Measurements from ENCODE around the gene DACT3. TPM values are rescaled to one million over a fixed set of nuclear protein-coding genes. Genes with fewer than 3 reads are reported as not detected.
A peak's percentile ranks its signal among the peaks of the same experiment; 100 is the strongest.

DACT3 gene, protein sequence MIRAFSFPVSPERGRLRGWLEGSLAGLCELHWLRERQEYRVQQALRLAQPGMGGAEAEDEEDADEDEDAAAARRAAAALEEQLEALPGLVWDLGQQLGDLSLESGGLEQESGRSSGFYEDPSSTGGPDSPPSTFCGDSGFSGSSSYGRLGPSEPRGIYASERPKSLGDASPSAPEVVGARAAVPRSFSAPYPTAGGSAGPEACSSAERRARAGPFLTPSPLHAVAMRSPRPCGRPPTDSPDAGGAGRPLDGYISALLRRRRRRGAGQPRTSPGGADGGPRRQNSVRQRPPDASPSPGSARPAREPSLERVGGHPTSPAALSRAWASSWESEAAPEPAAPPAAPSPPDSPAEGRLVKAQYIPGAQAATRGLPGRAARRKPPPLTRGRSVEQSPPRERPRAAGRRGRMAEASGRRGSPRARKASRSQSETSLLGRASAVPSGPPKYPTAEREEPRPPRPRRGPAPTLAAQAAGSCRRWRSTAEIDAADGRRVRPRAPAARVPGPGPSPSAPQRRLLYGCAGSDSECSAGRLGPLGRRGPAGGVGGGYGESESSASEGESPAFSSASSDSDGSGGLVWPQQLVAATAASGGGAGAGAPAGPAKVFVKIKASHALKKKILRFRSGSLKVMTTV
- 10 to 100 TPM in 1 of 3 donors, 1 to 10 TPM in 2; 1.9 to 60.9 (median 3.4) TPM for total RNA-seq
- long read RNA-seq, donor 1, transcript DACT3-202 (4 exons, 2,834 nt) = major isoform, 52 of 117 reads
- long read RNA-seq, donor 1, partial matches to known transcripts = 29 of 117 reads
- long read RNA-seq, donor 1, other reads (novel, unspliced or antisense) = 31 of 117 reads
- long read RNA-seq, donor 2 = 0 reads

DNA sequence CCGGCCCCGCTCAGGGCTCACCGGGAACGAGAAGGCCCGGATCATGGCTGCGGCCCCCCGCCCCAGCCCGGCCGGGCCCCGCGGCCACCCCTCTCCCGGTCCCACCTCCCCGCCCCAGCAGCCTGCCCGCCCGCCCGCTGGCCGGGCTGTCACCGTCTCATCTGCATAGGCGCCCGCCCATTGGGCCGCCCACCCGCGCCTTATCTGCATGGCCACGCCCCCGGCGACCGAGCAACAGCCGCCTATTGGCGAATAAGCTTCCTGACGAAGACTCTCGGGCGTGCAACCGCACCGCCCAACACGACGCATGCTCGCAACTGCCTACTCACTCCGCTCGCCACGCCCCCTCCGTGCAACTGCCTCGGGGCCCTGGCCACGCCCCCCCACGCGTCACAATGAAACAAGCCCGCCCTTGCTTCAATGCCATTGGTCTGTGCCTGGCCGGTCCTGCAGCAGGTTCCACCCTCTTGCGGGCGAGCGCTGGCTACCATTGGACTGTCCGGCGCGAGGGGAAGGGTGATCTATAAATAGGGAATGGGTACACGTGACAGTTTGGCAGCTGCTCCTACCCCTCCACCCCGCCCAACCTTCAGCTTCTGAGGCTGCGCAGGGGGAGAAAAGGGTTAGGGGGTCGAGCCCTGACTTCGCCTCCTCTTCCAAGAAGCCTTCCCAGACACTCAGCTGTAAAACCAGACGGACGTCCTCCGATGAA lies at the start of gene DACT3:
TSS of gene DACT3 (minus strand) at position 163 of the 712 bp plus-strand sequence. CDS start at position 45, 118 bp downstream.
- DNase-seq (peak; percentile 100), ATAC-seq (peak; percentile 96)
- TF ChIP-seq CTCF (IDR thresholded peaks at IDR 0.05) = no peak
- intact Hi-C loops (cut with DNase I, micrococcal nuclease) = loop anchor here (2.0 to 5.0 kb wide), 2 partner anchors 44 to 46 kb away; no protein-coding TSS in a partner anchor
- Histone ChIP-seq H3K9me3 (peaks cover 2% of the 10 kb centered on the region), H3K36me3 (ENCODE audit: low read depth) (peaks cover 4% of the 10 kb centered on the region), H3K4me3 (peak within 1 kb of the TSS; percentile 26), H3K4me1 (ENCODE audit: low read depth) (peaks cover 16% of the 10 kb centered on the region)

GRCh38 chr19:46710687-46711086 lies 49.7 kb upstream of the DACT3 start:
- DNase-seq (peak in 1 of 3 donors; percentile 52), ATAC-seq (no peak)
- intact Hi-C loops (cut with DNase I, micrococcal nuclease) = no loop called here
- no peak for TF ChIP-seq CTCF (IDR thresholded peaks at IDR 0.05)
- peaks cover 17% of the 10 kb centered on the region for H3K4me1 ChIP-seq (ENCODE audit: low read depth)
- no peaks in the 10 kb centered on the region for H3K9me3 ChIP-seq
- H3K36me3 ChIP-seq (ENCODE audit: low read depth) = no peaks in the 10 kb centered on the region
- no peak overlapping the region for H3K4me3 ChIP-seq

GRCh38 chr19:46704379-46705076 lies 43.5 kb upstream of the DACT3 start:
- intact Hi-C loops (cut with DNase I, micrococcal nuclease) = no loop called here
- no peaks in the 10 kb centered on the region for H3K36me3 ChIP-seq (ENCODE audit: low read depth)
- peak; percentile 91 for ATAC-seq

GRCh38 chr19:46700704-46701103 lies 39.7 kb upstream of the DACT3 start:
- TF ChIP-seq CTCF (IDR thresholded peaks at IDR 0.05) = no peak
- ATAC-seq (no peak), DNase-seq (no peak)
- H3K9me3 ChIP-seq = no peaks in the 10 kb centered on the region
- no peaks in the 10 kb centered on the region for H3K36me3 ChIP-seq (ENCODE audit: low read depth)
- peaks cover 5% of the 10 kb centered on the region for H3K4me1 ChIP-seq (ENCODE audit: low read depth)
- H3K4me3 ChIP-seq = no peak overlapping the region
- intact Hi-C loops (cut with DNase I, micrococcal nuclease) = no loop called here

More at GRCh38 chr19:46704379-46705076, 43.5 kb upstream of the DACT3 start:
- TF ChIP-seq CTCF (IDR thresholded peaks at IDR 0.05) = peak; percentile 99
- no peaks in the 10 kb centered on the region for H3K9me3 ChIP-seq
- H3K4me1 ChIP-seq (ENCODE audit: low read depth) = no peaks in the 10 kb centered on the region
- H3K4me3 ChIP-seq = no peak overlapping the region
- peak; percentile 80 to 91 (median 86) for DNase-seq
